Stimulated activated CD4-positive, alpha-beta T cell treated with anti-CD3 and anti-CD28 coated beads, Interleukin-12 subunit alpha, Interleukin-12 subunit beta, amount 100 ng/mL, for 24 hours (primary cell): Measurements from ENCODE around the gene EVA1C.
"Not testable (repeated sequence)": the region's sequence is repeated elsewhere in the genome, so short reads cannot be mapped to it uniquely, and the experiment has no call there.

Experiments used
- DNase-seq, 2 experiments: peaks; one replicate each; pipeline ENCODE4 v3.0.0-alpha.2; 2020; ENCODE audit warnings: low read depth in 2 of 2

EVA1C gene

GRCh38 chr21:32412162-32413014, at the start of gene EVA1C:
TSS of gene EVA1C (plus strand) at chr21:32412706. CDS start at chr21:32412854, 148 bp downstream.
- DNase-seq, result peak; percentile 44 to 71

GRCh38 chr21:32364387-32364786, 48.1 kb upstream of the EVA1C start:
- no peak for DNase-seq

- DNase-seq, result no peak
Measured at GRCh38 chr21:32364796-32365195, 47.7 kb upstream of the EVA1C start.

GRCh38 chr21:32366191-32366590, 46.3 kb upstream of the EVA1C start:
- no peak for DNase-seq

GRCh38 chr21:32367158-32367557, 45.3 kb upstream of the EVA1C start:
- no peak for DNase-seq

GRCh38 chr21:32368386-32368785, 44.1 kb upstream of the EVA1C start:
- no peak for DNase-seq

GRCh38 chr21:32368961-32369360, 43.5 kb upstream of the EVA1C start:
- not testable (repeated sequence) for DNase-seq

GRCh38 chr21:32370998-32371766, 41.3 kb upstream of the EVA1C start:
- no peak for DNase-seq

- no peak for DNase-seq
Measured at GRCh38 chr21:32371913-32372314, 40.6 kb upstream of the EVA1C start.

- no peak for DNase-seq
Measured at GRCh38 chr21:32372755-32373154, 39.8 kb upstream of the EVA1C start.

GRCh38 chr21:32377506-32377905, 35.0 kb upstream of the EVA1C start:
- DNase-seq, result no peak

GRCh38 chr21:32377991-32378390, 34.5 kb upstream of the EVA1C start:
- DNase-seq, result no peak

- no peak for DNase-seq
Measured at GRCh38 chr21:32378956-32379355, 33.5 kb upstream of the EVA1C start.

GRCh38 chr21:32380940-32381339, 31.6 kb upstream of the EVA1C start:
- no peak for DNase-seq

- no peak for DNase-seq
Measured at GRCh38 chr21:32381571-32381970, 30.9 kb upstream of the EVA1C start.

- no peak for DNase-seq
Measured at GRCh38 chr21:32382108-32382644, 30.3 kb upstream of the EVA1C start.

- no peak for DNase-seq
Measured at GRCh38 chr21:32383812-32384211, 28.7 kb upstream of the EVA1C start.

GRCh38 chr21:32386195-32386870, 26.2 kb upstream of the EVA1C start:
- DNase-seq, result no peak

GRCh38 chr21:32387151-32387550, 25.4 kb upstream of the EVA1C start:
- DNase-seq, result no peak

GRCh38 chr21:32388306-32388705, 24.2 kb upstream of the EVA1C start:
- no peak for DNase-seq

GRCh38 chr21:32389337-32390015, 23.0 kb upstream of the EVA1C start:
- no peak for DNase-seq
